A549 (cell line): Measurements from ENCODE around the gene HRH3.

ENCODE experiments used
- ESRRA ChIP-seq: fragments of 150-350 bp; IDR thresholded peaks from 2 replicates; pipeline ENCODE4 v1.6.1; 2014; ENCODE audit warnings: mild to moderate bottlenecking, low read length, borderline replicate concordance
- HEYL ChIP-seq: fragments of 250-450 bp; sonication (Bioruptor Pico); IDR thresholded peaks from 2 replicates; pipeline ENCODE4 v1.8.0; 2021; ENCODE audit warnings: mild to moderate bottlenecking, moderate library complexity
- POLR2A ChIP-seq: IDR thresholded peaks from 2 replicates; pipeline ENCODE4 v1.6.1; 2012; ENCODE audit warnings: mild to moderate bottlenecking, low read length
- RNF2 ChIP-seq: fragments of 200-600 bp; sonication (generic); IDR thresholded peaks from 2 replicates; pipeline ENCODE4 v1.6.1; 2016; ENCODE audit warnings: low read depth, mild to moderate bottlenecking, antibody characterized with exemption, moderate library complexity, borderline replicate concordance
- TF ChIP-seq, protein P1 (sequence below): fragments of >200 bp; sonication (Bioruptor Twin); formaldehyde crosslinking; IDR thresholded peaks from 3 replicates; pipeline ENCODE4 v1.5.1; 2016
- TF ChIP-seq, protein P2 (sequence below): fragments of 150-350 bp; IDR thresholded peaks from 2 replicates; pipeline ENCODE4 v1.6.1; 2014; ENCODE audit warnings: low read depth, mild to moderate bottlenecking, low read length

DNA sequence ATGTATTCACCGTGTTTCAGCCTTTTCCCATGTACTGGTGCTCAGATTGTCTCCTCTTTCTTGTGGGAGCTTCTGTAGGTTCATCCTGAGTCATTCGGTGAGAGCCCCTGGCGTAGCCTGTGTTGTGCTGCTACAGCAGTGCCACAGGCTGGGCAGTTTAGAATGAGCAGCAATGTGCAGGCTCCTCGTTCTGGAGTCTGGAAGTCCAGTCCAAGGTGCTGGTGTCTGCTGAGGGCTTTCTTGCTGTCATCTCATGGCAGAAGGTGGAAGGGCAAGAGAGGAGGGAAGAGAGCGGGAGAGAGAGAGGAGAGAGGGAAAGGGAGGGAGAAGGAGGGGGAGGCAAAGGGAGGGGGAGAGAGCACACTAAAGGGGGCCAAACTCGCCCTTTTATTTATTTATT lies 33.3 kb upstream of the HRH3 start:
- TF ChIP-seq RNF2 = no peak
- TF ChIP-seq HEYL (CRISPR knock-in tag) = no peak
- TF ChIP-seq, protein P1, sequence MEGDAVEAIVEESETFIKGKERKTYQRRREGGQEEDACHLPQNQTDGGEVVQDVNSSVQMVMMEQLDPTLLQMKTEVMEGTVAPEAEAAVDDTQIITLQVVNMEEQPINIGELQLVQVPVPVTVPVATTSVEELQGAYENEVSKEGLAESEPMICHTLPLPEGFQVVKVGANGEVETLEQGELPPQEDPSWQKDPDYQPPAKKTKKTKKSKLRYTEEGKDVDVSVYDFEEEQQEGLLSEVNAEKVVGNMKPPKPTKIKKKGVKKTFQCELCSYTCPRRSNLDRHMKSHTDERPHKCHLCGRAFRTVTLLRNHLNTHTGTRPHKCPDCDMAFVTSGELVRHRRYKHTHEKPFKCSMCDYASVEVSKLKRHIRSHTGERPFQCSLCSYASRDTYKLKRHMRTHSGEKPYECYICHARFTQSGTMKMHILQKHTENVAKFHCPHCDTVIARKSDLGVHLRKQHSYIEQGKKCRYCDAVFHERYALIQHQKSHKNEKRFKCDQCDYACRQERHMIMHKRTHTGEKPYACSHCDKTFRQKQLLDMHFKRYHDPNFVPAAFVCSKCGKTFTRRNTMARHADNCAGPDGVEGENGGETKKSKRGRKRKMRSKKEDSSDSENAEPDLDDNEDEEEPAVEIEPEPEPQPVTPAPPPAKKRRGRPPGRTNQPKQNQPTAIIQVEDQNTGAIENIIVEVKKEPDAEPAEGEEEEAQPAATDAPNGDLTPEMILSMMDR = no peak
- TF ChIP-seq, protein P2, sequence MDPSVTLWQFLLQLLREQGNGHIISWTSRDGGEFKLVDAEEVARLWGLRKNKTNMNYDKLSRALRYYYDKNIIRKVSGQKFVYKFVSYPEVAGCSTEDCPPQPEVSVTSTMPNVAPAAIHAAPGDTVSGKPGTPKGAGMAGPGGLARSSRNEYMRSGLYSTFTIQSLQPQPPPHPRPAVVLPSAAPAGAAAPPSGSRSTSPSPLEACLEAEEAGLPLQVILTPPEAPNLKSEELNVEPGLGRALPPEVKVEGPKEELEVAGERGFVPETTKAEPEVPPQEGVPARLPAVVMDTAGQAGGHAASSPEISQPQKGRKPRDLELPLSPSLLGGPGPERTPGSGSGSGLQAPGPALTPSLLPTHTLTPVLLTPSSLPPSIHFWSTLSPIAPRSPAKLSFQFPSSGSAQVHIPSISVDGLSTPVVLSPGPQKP = no peak
- no peak for TF ChIP-seq POLR2A
- TF ChIP-seq ESRRA = no peak
